GM10266 (cell line): ENCODE data around the gene LYPD3.

Source experiments
- DNase-seq: peaks from one replicate; pipeline ENCODE4 v3.0.0; 2012; ENCODE audit errors: extremely low spot score
- TF ChIP-seq, protein P1 (sequence below): IDR thresholded peaks from 2 replicates; pipeline ENCODE4 v1.5.1; 2012; ENCODE audit warnings: mild to moderate bottlenecking, low read depth; ENCODE audit not compliant: control insufficient read depth, insufficient read depth; ENCODE audit errors: missing control alignments

LYPD3 gene

DNA sequence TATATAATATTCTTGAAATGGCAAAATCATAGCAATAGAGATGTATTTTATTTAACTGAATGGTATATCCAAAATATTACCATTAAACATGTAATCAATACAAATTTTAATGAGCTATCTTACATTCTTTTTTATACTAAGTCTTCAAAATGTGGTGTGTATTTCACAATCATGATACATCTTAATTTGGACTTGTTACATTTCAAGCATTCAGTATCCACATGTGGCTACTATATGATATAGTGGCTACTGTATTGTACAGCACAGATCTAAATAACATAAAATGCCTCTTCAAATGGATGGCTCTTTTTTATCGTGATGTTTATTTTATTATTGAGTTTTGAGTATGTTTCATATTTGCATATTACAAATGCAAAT is 42.7 kb downstream of the LYPD3 start:
- DNase-seq = no peak
- TF ChIP-seq, protein P1, sequence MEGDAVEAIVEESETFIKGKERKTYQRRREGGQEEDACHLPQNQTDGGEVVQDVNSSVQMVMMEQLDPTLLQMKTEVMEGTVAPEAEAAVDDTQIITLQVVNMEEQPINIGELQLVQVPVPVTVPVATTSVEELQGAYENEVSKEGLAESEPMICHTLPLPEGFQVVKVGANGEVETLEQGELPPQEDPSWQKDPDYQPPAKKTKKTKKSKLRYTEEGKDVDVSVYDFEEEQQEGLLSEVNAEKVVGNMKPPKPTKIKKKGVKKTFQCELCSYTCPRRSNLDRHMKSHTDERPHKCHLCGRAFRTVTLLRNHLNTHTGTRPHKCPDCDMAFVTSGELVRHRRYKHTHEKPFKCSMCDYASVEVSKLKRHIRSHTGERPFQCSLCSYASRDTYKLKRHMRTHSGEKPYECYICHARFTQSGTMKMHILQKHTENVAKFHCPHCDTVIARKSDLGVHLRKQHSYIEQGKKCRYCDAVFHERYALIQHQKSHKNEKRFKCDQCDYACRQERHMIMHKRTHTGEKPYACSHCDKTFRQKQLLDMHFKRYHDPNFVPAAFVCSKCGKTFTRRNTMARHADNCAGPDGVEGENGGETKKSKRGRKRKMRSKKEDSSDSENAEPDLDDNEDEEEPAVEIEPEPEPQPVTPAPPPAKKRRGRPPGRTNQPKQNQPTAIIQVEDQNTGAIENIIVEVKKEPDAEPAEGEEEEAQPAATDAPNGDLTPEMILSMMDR = no peak

DNA sequence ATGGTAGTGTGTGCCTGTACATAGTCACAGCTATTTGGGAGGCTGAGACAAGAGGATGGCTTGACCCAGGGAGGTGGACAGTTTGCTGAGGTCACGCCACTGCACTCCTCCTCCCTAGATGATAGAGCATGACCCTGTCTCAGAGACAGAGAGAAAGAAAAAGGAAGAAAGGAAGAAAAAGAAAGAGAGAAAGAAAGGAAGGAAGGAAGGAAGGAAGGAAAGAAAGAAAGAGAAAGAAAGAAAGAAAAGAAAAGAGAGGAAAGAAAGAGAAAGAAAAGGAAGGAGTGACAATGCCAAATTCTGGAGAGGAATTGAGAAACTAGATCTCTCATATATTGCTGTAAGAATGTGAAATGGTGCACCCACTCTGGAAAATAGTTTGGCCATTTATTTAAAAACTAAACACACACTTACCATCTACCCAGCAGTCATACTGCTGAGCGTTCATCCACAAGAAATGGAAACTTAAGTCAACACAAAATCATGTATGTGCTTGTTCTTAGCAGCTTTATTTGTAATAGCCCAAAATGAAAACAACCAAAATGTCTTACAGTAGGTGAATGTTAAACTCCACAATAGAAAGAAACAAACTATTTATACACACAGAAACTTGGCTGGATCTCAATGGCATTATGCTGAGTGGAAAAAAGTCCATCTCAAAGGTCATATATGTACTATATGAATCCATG is 43.3 kb downstream of the LYPD3 start:
- TF ChIP-seq, protein P1 = no peak
- DNase-seq = no peak

GRCh38 chr19:43420954-43421353 is 44.5 kb downstream of the LYPD3 start:
- TF ChIP-seq, protein P1 = no peak
- no peak for DNase-seq

DNA sequence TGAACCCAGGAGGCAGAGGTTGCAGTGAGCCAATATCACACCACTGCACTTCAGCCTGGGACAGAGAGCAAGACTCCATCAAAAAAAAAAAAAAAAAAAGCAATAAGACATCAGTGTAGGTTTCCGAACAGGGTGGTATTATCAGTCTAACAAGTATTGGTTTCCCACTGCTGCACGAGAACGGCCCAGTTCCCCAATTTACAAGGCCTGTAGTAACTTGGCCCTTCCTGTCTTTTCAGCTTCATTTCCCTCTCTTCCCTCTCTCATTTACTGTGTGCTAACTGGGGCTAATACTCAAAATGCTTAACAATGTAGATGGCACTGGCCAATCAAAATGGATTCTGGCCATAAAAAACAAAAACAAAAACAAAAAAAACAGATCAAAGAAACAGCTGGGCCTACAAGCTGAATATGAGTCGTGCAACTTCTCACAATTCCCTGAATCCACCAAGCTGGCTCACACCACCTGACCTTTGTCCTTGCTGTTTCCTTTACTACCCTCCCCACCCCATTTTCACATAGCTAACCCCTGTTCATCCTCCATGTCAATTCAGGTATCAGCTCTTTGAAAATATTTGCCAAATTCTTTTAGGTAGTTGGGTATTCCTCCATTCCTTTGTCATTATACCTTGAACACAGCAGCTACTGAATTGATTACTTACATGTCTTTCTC is 48.3 kb downstream of the LYPD3 start:
- TF ChIP-seq, protein P1 = no peak
- no peak for DNase-seq

GRCh38 chr19:43414554-43414953 is 50.9 kb downstream of the LYPD3 start, which contains the start of gene TEX101:
TEX101 (plus strand) TSS chr19:43414890; CDS start chr19:43415920, 1,030 bp downstream.
- no peak for DNase-seq
- TF ChIP-seq, protein P1 = no peak

DNA sequence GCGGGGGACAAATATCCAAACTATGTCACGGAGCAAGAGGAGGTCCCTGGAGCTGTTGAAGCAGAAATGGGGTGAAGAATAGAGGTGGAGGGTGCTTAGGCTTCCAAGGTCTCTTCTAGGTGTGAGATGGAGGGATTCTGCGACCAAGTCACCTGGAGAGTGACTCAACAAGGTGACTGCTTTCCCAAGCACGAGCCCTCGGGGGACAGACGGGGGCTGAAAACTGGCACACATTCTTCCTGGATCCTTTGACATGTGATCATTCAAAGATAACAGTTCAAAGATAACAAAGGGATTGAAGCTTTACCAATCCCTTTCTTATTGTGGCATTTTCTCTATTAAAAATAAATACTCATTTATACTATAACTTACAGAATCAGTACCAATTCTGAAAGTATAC is 53.0 kb downstream of the LYPD3 start:
- no peak for DNase-seq
- TF ChIP-seq, protein P1 = no peak
